ENCODE measurements around the gene QPRT.
A peak's percentile ranks its signal among the peaks of the same experiment; 100 is the strongest.
"Not testable (repeated sequence)": the region's sequence is repeated elsewhere in the genome, so short reads cannot be mapped to it uniquely, and the experiment has no call there.

Gene QPRT

DNA sequence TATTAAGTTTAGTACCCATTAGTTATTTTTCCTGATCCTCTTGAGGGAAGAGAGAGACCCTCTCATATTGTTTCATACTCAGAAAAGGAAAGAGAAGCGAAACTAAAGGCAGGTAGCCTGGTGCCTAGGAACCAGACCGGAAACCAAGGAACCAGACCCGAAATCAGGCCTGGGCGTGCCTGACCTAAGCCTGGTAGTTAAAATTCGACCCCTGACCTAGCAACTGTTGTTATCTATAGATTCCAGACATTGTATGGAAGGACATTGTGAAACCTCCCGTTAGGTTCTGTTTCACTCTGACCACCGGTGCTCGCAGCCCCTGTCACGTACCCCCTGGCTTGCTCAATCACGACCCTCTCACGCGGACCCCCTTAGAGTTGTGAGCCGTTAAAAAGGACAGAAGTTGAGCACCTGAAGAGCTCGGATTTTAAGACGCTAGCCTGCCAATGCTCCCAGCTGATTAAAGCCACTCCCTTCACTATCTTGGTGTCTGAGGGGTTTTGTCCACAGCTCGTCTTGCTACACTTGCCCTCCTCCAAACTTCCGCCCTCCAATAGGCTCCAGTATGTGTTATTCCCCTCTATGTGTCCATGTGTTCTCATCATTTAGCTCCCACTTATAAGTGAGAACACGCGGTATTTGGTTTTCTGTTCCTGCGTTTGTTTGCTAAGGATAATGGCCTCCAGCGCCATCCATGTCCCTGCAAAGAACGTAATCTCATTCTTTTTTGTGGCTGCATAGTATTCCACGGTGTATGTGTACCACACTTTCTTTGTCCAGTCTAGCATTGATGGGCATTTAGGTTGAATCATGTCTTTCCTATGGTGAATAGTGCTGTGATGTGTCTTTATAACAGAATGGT lies 10.7 kb downstream of the QPRT start:
- not testable (repeated sequence) for DNase-seq

DNA sequence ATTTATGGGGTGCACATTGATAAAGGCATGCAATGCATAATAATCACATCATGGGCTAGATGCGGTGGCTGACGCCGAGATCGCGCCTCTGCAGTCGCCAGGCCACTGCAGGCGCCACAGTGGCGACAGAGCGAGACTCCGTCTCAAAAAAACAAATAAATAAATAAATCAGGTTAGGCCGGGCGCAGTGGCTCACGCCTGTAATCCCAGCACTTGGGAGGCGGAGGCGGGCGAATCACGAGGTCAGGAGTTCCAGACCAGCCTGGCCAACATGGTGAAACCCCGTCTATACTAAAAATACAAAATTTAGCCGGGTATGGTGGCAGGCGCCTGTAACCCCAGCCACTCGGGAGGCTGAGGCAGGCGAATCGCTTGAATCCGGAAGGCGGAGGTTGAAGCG lies 13.6 kb downstream of the QPRT start:
- DNase-seq: not testable (repeated sequence)

DNA sequence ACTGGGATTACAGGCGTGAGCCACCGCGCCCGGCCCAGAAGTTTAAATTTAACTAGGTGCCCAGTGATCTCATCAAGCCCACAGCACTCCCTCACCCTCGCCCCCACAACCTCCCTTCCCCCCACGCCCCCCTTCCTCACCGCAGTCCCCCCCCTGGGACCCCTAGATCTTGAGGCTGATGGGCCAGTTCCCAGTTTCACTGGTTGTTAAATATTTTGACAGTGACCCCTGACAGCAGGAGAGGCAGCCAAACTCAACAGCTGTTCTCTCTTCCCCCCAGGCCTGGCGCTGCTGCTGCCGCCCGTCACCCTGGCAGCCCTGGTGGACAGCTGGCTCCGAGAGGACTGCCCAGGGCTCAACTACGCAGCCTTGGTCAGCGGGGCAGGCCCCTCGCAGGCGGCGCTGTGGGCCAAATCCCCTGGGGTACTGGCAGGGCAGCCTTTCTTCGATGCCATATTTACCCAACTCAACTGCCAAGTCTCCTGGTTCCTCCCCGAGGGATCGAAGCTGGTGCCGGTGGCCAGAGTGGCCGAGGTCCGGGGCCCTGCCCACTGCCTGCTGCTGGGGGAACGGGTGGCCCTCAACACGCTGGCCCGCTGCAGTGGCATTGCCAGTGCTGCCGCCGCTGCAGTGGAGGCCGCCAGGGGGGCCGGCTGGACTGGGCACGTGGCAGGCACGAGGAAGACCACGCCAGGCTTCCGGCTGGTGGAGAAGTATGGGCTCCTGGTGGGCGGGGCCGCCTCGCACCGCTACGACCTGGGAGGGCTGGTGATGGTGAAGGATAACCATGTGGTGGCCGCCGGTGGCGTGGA lies 15.6 kb downstream of the QPRT start:
- no peak for DNase-seq

DNA sequence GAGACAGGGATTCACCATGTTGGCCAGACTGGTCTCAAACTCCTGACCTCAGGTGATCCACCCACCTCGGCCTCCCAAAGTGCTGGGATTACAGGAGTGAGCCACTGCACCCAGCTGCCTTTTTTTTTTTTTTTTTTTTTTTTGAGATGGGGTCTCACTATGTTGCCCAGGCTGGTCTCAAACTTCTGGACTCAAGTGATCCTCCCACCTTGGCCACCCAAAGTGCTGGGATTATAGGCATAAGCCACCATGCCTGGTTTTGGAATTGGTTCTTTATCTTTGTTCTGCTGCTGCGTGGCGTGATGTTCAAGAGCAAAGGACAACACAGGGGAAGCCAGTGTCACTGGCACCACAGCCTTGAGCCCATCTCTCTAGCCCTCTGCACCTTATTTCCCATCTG lies 16.7 kb downstream of the QPRT start:
- not testable (repeated sequence) for DNase-seq

DNA sequence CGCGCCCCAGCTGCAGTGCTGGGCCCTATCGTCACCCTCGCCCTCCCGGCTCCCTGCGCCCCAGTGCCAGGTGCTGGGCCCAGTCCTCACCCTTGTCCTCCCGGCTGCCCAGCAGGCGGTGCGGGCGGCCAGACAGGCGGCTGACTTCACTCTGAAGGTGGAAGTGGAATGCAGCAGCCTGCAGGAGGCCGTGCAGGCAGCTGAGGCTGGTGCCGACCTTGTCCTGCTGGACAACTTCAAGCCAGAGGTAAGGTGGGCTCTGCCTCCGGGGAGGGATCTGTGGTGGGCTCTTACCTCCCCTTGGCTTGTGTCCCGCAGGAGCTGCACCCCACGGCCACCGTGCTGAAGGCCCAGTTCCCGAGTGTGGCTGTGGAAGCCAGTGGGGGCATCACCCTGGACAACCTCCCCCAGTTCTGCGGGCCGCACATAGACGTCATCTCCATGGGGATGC lies 17.9 kb downstream of the QPRT start:
- DNase-seq: no peak

DNA sequence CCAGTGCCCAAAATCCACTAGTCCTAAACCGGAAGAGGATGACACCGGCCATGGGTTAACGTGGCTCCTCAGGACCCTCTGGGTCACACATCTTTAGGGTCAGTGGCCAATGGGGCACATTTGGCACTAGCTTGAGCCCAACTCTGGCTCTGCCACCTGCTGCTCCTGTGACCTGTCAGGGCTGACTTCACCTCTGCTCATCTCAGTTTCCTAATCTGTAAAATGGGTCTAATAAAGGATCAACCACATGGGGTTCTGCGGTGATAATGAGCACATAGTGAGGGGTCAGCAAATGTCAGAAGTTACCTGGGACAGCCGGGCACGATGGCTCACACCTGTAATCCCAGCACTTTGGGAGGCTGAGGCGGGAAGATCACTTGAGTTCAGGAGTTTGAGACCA lies 18.4 kb downstream of the QPRT start:
- no peak for DNase-seq

DNA sequence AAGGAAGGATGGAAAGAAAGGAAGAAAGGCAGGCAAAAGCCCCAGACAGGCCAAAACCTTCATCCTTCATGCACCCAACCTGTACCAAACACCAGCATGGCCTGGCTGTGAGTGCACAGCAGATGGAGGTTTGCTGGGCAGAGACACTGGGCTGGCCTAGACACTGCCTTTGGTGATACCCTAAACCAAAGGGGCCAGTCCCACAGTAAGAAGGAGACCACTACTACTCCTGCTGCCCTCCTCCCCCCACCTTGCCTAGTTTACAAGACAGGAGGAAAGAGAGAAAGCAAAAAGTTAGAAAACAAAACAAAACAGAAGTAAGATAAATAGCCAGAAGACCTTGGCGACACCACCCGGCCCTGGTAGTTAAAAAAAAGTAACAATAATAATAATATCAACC lies 19.1 kb downstream of the QPRT start:
- DNase-seq: no peak

DNA sequence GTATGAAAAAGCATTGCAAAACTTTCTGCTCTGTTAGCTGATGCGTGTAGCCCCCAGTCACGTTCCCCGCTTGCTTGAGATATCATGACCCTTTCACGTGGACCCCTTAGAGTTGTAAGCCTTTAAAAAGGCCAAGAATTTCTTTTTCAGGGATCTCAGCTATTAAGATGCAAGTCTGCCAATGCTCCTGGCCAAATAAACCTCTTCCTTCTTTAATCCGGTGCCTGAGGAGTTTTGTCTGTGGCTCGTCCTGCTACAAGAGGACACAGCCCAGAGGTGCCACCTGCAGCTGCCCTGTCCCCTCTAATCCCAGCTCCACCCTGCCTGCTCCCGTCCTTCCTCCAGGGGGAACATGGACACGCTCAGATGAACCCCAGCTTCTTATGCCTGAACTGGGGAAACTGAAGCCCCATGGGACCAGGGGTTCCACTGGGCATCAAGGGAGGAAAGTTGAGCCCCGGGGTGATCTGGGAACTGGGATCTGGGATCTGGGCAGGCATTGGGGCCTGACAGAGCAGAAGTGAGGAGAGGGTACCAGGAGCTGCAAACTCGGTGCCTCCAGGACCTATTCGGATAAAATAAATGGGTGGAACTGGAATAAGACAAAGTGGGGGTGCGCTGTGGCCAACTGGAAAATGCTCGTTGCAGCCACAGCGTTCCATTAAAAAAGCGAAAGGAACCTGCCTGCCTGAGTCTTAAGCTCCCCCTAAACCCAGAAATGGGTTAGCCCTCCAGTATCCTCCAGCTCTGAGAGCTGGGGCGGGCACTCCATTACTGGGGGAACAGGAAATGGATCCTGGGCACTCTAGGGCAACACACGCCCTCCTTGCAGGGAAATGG lies 19.7 kb downstream of the QPRT start:
- DNase-seq: no peak

DNA sequence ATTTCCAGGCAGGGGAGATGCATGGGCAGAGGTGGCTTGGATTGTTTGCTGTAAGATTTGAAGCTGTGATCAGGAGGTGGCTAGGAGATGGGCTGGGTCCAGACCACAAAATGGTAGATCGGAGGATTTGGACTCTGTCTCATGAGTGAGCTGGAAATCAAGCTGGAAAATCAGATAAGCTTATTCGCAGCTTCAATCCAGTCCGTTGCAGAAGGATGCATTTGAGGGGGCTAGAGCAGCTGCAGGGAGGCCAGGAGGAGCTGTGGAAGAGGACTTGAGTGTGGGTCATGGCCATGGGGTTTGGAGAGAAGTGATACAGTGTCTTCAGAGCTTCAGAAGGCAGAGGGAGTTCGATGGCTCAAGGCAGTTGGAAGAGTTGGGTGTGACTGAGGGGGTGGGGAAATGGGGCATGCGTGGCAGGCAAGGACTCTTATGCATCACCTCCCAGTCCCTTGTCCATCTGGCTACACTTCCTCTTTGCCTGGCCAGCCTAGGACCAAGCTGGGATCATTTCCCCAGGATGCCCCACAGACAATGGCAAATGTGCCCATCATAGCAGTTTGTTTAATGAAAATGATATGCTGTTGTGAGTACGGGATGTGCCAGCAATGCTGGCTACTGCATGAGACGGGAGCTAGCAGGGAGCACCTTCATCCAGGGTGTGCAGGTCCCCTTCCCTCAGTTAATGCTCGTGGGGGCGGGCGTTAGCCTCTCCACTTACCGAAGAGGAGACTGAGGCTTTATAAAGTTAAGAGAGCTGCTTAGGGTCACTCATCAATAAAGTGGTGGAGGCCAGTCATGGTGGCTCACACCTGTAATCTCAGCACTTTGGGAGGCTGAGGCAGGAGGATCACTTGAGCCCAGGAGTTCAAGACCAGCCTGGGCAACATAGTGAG lies 20.6 kb downstream of the QPRT start:
- DNase-seq: no peak

DNA sequence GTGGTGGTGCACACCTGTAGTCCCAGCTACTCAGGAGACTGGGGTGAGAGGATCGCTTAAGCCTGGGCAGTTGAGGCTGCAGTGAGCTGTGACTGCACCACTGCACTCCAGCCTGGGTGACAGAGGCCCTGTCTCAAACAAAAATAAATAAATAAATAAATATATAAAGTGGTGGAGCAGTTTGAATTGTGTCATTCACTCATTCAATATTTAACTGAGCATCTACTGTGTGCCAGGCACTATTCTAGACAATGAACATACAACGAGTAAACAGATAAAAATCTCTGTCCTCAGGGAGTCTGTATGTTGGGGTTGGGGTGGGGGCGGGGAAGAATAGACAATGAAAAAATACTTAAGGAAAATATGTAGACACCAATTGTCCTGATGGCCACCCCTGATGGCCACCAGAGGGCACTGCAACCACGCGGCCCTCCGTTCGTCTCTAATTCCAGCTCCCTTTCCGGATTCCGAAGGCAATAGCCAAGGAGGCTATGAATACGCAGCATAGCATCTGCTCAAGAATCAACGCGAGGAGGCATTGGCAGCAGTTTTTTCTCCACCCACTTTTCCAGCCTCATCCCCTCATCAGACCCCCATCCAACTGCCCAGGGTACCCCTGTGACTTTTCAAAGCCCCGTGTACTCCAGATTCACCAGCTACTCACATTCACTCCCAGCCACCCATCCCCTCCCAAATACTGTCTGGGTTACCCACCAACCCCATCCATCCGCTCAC lies 21.4 kb downstream of the QPRT start:
- DNase-seq: no peak

DNA sequence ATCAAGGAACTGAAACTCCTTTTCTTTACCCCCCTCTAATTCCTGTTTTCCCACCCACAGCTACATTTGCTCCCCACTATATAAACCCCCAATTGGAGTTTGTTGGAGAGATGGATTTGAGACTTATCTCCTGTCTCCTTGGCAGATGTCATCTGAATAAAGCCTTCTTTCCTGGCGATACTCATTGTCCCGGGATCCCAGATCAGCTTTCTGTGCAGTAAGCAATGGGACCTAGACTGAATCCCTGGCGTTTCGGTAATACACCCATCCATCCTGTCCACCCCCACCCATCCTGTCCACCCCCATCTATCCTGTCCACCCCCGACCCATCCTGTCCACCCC lies 22.2 kb downstream of the QPRT start:
- DNase-seq: no peak

DNA sequence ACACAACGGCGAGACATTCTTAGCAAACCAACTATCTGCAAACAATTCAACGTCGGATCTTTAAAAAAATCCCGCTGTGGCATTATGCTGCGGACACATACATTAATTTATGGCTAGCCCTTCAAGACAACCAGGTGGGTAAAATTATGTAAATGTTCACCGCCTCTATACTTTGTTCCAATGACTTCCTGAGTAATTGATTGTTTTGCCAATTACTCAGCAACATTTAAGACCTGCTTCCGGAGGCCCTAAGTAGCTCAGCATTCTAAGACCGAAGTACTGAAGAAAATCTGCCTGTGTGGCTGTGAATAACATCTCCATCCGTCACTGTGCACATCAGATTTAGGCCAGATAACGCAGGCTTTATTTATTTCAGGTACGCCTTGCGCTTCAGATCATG lies 23.3 kb downstream of the QPRT start:
- DNase-seq: no peak

DNA sequence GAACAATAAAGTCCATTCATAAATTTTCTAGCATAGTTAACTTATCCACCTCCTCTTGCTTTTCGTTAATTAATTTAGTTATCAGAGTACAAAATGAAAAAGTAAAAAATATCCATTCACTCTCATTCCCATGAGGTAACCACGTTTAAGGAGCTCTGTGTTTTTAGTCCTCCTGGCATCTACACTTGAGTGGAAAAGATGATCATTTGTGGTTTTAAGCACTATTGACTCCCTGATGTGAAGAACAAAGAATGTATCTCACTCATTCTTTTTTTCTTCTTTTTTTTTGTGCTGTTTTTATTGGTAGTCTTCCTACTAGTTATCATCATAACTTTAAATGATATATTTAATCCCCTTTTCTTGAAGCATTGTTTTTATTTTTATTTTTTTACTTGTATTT lies 26.1 kb downstream of the QPRT start:
- DNase-seq: no peak

DNA sequence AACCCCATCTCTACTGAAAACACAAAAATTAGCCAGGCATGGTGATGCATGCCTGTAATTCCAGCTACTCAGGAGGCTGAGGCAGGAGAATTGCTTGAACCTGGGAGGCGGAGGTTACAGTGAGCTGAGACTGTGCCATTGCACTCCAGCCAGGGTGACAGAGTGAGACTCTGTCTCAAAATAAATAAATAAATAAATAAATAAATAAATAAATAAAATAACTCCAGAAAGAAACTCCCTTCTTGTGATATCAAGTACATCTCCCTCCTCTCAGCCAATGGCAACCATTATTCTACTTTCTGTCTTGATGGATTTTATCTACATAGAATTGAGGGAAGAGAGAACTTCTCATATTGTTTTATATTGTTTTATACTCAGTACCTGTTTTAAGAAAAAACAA lies 28.2 kb downstream of the QPRT start:
- DNase-seq: not testable (repeated sequence)

DNA sequence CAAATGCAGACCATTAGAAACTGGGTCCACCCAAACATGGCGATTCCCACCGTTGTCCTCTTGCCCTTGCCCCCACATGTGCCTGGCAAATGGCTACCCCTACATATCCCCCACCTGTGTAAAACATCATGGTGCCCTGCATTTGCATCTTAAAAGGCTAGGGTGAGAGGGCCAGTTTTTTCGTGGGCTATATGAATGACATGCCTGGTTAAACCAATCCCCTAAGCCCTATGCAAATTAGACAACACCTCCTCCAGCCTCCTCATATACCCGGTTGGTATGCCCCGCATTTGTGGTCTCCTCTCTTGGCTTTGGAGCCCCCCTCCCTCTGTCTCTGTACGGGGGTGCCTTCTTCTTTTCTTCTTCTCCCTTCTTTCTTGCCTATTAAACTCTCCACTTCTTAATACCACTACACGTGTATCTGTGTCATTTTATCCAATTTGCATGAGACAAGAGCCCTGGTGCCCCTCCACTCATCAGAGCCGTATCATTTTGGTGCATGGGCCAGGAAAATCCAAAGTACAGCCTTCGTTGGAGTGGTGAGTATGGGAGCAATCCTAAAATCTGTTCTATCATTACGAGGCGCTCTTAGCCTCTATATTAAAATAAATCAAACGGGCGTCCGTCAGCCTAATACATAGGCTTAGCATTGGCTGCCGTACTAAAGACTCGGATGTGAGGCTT lies 30.1 kb downstream of the QPRT start:
- no peak for DNase-seq

DNA sequence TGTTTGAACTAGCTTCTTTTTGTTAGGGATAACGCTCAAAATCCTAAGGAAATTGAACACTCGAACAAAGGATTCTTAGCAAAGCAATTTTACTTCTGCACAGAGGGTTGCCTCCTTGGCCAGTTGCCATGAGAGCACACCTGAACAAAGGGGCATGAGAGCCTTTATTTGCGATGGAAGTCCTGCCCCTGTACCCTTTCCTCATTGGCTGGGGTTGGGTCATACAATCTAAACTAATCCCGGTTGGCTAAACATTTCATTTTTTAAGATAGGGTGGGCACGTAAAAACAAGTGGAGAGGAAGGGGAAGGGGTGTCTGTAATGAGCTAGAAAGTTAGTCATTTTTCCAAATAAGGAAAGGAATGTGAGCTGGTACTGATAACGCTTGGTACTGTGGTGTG lies 30.7 kb downstream of the QPRT start:
- not testable (repeated sequence) for DNase-seq

DNA sequence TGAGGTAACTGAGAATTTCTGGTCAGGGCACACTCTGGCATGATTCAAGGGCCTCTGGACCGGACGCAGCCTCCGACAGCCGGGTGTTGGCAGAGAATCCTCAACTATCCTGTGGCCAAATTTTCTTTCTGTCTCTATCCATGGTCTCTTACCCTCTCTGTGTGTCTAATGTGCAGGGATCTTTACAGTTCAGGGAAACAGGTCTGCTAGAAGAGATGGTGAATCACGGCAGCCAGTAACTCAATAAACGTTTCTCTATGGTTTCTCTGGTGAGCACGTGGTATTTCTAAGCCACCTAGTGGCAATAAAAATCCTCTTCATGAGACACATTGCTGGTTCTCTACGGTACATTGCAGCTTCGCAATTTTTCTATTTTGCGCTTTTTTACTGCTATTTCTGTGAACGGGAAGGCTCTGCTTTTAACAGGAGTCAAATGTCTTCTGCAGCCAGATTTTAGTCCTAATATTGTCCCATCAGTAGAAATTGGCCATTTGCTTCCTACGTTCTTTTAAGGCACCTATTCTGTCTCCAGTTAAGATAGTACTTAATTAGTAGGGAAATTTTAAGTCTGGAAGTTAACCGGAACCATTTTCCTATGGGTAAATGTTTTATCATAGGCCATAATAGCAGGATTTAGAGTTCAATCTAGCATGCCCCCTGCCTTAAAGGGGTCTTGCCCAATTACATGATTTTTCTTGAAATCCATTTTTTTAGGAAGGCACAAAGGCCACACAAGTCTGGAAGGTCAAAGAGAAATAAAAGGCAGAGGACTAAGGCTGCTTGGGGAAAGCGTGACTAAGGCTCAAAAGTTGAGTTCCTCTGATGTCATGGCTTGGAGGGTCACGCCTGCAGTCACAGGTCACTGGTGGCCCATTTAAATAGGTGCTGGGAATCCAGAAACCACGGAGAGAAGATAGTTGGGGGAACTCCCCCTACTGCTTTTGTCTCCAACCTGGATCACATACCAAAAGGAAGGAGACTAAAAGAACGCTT lies 31.5 kb downstream of the QPRT start:
- peak; percentile 47 for DNase-seq

DNA sequence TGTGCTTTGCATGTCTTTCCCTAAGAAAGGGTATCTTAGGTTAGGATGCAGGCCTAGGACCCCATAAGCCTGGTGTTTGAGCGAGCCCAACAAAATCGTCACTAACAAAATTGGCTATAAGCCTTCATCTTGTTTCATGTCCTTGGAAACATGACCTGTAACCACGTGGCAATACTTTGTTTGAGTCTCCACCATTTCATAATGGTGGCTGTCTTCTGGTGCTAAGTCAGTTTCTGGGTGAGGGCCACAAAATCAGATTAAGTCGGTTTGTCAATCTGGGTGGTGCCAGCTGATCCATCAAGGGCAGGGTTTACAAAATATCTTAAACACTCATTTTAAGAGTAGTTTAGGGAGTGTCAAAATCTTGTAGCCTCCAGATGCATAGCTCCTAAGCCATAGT lies 33.8 kb downstream of the QPRT start:
- no peak for DNase-seq

DNA sequence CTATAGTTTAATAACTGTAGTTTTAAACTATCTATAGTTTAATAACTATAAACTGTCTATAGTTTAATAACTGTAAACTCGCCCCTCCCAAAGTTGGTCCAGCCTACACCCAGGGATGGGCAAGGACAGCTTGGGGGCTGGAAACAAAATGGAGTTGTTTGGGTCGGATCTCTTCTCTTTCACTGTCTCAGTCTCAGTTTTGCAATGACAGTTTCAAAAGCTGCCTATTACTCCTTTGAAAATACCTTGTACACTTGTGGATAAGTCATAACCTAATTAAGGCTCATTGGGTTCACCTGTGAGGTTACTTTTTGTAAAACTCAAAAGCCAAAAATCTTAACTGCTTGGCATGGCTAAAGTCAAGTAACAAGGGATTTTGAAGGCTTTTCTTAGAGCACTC lies 35.4 kb downstream of the QPRT start:
- no peak for DNase-seq
